Thymus (tissue), 11 donors: ENCODE measurements around the gene GLUL. TPM values are rescaled to one million over a fixed set of nuclear protein-coding genes. Genes with fewer than 3 reads are reported as not detected.
"Not testable (repeated sequence)": the region's sequence is repeated elsewhere in the genome, so short reads cannot be mapped to it uniquely, and the experiment has no call there.

Experiments used
- DNase-seq, 9 donors: peaks; one replicate each; pipeline ENCODE4 v3.0.0-alpha.2; 2013; ENCODE audit warnings: low spot score in 9 of 9, low read depth in 6 of 9, missing footprints in 1 of 9
- H3K27ac ChIP-seq, 2 donors: one replicate each; pipeline ENCODE4 v1.5.1; 2013; ENCODE audit warnings: control low read depth in 1 of 2, low read depth in 1 of 2, low read length in 1 of 2, mild to moderate bottlenecking in 1 of 2, moderate library complexity in 1 of 2
- H3K27me3 ChIP-seq, 2 donors: one replicate each; pipeline ENCODE4 v1.5.1; 2013; ENCODE audit warnings: low read length in 1 of 2; ENCODE audit not compliant: control insufficient read depth in 2 of 2, insufficient read depth in 1 of 2
- H3K36me3 ChIP-seq, 2 donors: one replicate each; pipeline ENCODE4 v1.5.1; 2013; ENCODE audit warnings: low read length in 1 of 2, mild to moderate bottlenecking in 1 of 2, moderate library complexity in 1 of 2; ENCODE audit not compliant: control insufficient read depth in 2 of 2, insufficient read depth in 2 of 2
- H3K4me1 ChIP-seq, 2 donors: one replicate each; pipeline ENCODE4 v1.5.1; 2013; ENCODE audit warnings: low read length in 2 of 2; ENCODE audit not compliant: control insufficient read depth in 2 of 2, insufficient read depth in 2 of 2
- H3K4me3 ChIP-seq, 2 donors: one replicate each; pipeline ENCODE4 v1.5.1; 2013; ENCODE audit warnings: low read length in 2 of 2, control low read depth in 1 of 2, mild to moderate bottlenecking in 1 of 2
- H3K9me3 ChIP-seq, 2 donors: one replicate each; pipeline ENCODE4 v1.5.1; 2013; ENCODE audit warnings: low read length in 1 of 2, mild to moderate bottlenecking in 1 of 2; ENCODE audit not compliant: control insufficient read depth in 2 of 2, insufficient read depth in 1 of 2
- WGBS: extraction: QIAGEN DNeasy Blood & Tissue Kit; methylation state at CpG from one replicate; pipeline ENCODE4 v1.1.7; 2013; 5-methylcytosine and 5-hydroxymethylcytosine counted together
- polyA plus RNA-seq: library from polyadenylated mRNA; stranded (reverse); fragments of 200-250 nt; gene quantifications from one replicate; pipeline ENCODE4 v1.2.3, GENCODE V29; 2013
- total RNA-seq: library from RNA; stranded (reverse); fragments of 120-200 nt; gene quantifications from one replicate; pipeline ENCODE4 v1.2.4, GENCODE V29; 2013
- donor health status: healthy.

GLUL gene
- total and polyA plus RNA-seq, 2 donors: 222 to 1,039 TPM

GRCh38 chr1:182339684-182340083, 51.9 kb downstream of the GLUL start:
- Histone ChIP-seq H3K36me3 (no peaks in the 10 kb centered on the region), H3K27ac (no peak overlapping the region), H3K27me3 (no peaks in the 10 kb centered on the region), H3K9me3 (no peaks in the 10 kb centered on the region), H3K4me3 (no peak overlapping the region), H3K4me1 (no peaks in the 10 kb centered on the region)
- WGBS: 98% methylated on average over 8 of the region's 8 CpGs
- no peak for DNase-seq

- DNase-seq: no peak
Observed at GRCh38 chr1:182338806-182339370, 52.7 kb downstream of the GLUL start.

GRCh38 chr1:182337736-182338571, 53.6 kb downstream of the GLUL start:
- Histone ChIP-seq H3K36me3 (no peaks in the 10 kb centered on the region), H3K4me1 (no peaks in the 10 kb centered on the region), H3K27ac (no peak overlapping the region), H3K9me3 (no peaks in the 10 kb centered on the region), H3K27me3 (no peaks in the 10 kb centered on the region), H3K4me3 (no peak overlapping the region)
- DNase-seq: no peak
- 90% methylated on average over 10 of the region's 10 CpGs for WGBS

More at GRCh38 chr1:182338806-182339370, 52.7 kb downstream of the GLUL start:
- no peaks in the 10 kb centered on the region for H3K4me1 ChIP-seq
- no peaks in the 10 kb centered on the region for H3K9me3 ChIP-seq
- no peak overlapping the region for H3K27ac ChIP-seq
- no peak overlapping the region for H3K4me3 ChIP-seq
- H3K27me3 ChIP-seq: no peaks in the 10 kb centered on the region
- 96% methylated on average over 13 of the region's 13 CpGs for WGBS
- H3K36me3 ChIP-seq: no peaks in the 10 kb centered on the region

- Histone ChIP-seq H3K4me1 (no peaks in the 10 kb centered on the region), H3K9me3 (no peaks in the 10 kb centered on the region), H3K4me3 (no peak overlapping the region), H3K27ac (no peak overlapping the region), H3K36me3 (no peaks in the 10 kb centered on the region), H3K27me3 (no peaks in the 10 kb centered on the region)
- WGBS: 80% methylated on average over 16 of the region's 16 CpGs
- no peak for DNase-seq
Observed at GRCh38 chr1:182335771-182336566, 55.6 kb downstream of the GLUL start.

- not testable (repeated sequence) for H3K4me1 ChIP-seq, H3K27me3 ChIP-seq, H3K9me3 ChIP-seq, DNase-seq, H3K4me3 ChIP-seq, H3K27ac ChIP-seq, H3K36me3 ChIP-seq
- WGBS: 91% methylated on average over 5 of the region's 5 CpGs
Observed at GRCh38 chr1:182333071-182333571, 58.5 kb downstream of the GLUL start.

GRCh38 chr1:182332261-182333060, 59.1 kb downstream of the GLUL start:
- H3K9me3 ChIP-seq: peaks cover 0 to 7% of the 10 kb centered on the region in 2 donors
- H3K27ac ChIP-seq: no peak overlapping the region
- H3K27me3 ChIP-seq: no peaks in the 10 kb centered on the region
- H3K4me3 ChIP-seq: no peak overlapping the region
- DNase-seq: no peak
- WGBS: 90% methylated on average over 13 of the region's 13 CpGs
- no peaks in the 10 kb centered on the region for H3K4me1 ChIP-seq
- H3K36me3 ChIP-seq: no peaks in the 10 kb centered on the region

Other genes with a start within 250 kb of the GLUL start
- gene TEDDM1, start 8.9 kb upstream of the GLUL start, total RNA-seq: not detected
- 0.02 TPM for gene TEDDM1, start 8.9 kb upstream of the GLUL start, polyA plus RNA-seq
- not detected for gene RGSL1, start 58.4 kb upstream of the GLUL start, total RNA-seq
- gene RGSL1, start 58.4 kb upstream of the GLUL start, polyA plus RNA-seq: 0.02 TPM
- gene RNASEL, start 197.5 kb upstream of the GLUL start, total RNA-seq: 9.8 TPM
- 8.4 TPM for gene RNASEL, start 197.5 kb upstream of the GLUL start, polyA plus RNA-seq
- gene RGS16, start 212.6 kb upstream of the GLUL start, total RNA-seq: 8.3 TPM
- 5.0 TPM for gene RGS16, start 212.6 kb upstream of the GLUL start, polyA plus RNA-seq